ENCODE results near the gene ZC3H6. TPM values are rescaled to one million over a fixed set of nuclear protein-coding genes. Genes with fewer than 3 reads are reported as not detected.
"Not testable (repeated sequence)": the region's sequence is repeated elsewhere in the genome, so short reads cannot be mapped to it uniquely, and the experiment has no call there.

ZC3H6 gene
- total RNA-seq, 3 donors from 2014 or later, result 1.3 to 2.4 (median 2.2) TPM

DNA sequence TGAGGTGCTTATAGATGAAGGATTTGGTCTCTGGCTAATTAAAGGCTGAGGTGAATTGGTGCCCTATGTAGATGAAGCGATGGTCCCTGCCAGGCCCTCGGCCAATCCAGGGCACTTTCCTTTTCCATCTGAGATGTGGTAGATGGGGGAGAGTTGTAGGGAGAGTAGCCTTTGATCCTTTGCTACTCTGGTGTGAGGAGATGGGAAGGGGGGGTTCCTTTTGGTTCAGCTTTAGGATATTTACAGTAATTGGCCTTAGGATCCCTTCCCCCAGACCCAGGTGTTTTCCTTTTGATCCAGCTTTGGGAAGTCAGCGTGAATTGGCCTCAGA is 15.1 kb upstream of the ZC3H6 start:
- no peaks in the 10 kb centered on the region for H3K27me3 Mint-ChIP-seq (ENCODE audit: low read depth)
- no peak overlapping the region for H3K4me3 Mint-ChIP-seq
- H3K9me3 Mint-ChIP-seq, result no peaks in the 10 kb centered on the region
- ATAC-seq (no peak), DNase-seq (no peak)
- no peaks in the 10 kb centered on the region for H3K36me3 Mint-ChIP-seq (ENCODE audit: insufficient read depth)
- H3K4me1 Mint-ChIP-seq (ENCODE audit: low read depth), result peaks cover 10% of the 10 kb centered on the region

DNA sequence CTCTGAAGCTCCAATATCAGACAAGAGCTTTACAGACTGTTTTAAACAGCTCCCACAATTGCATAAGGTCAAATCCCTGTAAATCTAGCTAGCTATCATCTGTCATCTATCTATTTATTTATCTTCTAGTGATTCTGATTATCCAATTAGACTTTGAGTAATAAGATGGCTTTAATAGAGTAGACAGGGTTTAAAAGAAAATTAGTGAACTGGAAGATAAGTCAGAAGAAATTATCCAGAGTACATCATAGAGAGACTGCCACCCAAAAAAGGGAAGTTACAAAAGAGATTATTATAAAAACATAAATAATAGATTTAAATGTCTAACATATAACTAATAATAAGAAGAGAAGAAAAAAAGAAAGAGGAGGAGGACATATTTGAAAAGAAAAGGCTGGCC is 12.5 kb upstream of the ZC3H6 start:
- no peaks in the 10 kb centered on the region for H3K27me3 Mint-ChIP-seq (ENCODE audit: low read depth)
- H3K4me1 Mint-ChIP-seq (ENCODE audit: low read depth), result peaks cover 2% of the 10 kb centered on the region
- no peak overlapping the region for H3K4me3 Mint-ChIP-seq
- DNase-seq (no peak), ATAC-seq (no peak)
- H3K9me3 Mint-ChIP-seq, result no peaks in the 10 kb centered on the region
- H3K36me3 Mint-ChIP-seq (ENCODE audit: insufficient read depth), result no peaks in the 10 kb centered on the region

GRCh38 chr2:112268547-112268946 is 6.8 kb upstream of the ZC3H6 start:
- Mint-ChIP-seq H3K4me3 (no peak overlapping the region), H3K4me1 (ENCODE audit: low read depth) (no peaks in the 10 kb centered on the region), H3K36me3 (ENCODE audit: insufficient read depth) (no peaks in the 10 kb centered on the region), H3K27me3 (ENCODE audit: low read depth) (no peaks in the 10 kb centered on the region), H3K9me3 (peaks cover 7% of the 10 kb centered on the region)
- ATAC-seq (no peak), DNase-seq (no peak)

- DNase-seq (no peak), ATAC-seq (no peak)
- Mint-ChIP-seq H3K27me3 (ENCODE audit: low read depth) (no peaks in the 10 kb centered on the region), H3K9me3 (peaks cover 7% of the 10 kb centered on the region), H3K4me3 (no peak overlapping the region), H3K4me1 (ENCODE audit: low read depth) (peaks cover 10% of the 10 kb centered on the region), H3K36me3 (ENCODE audit: insufficient read depth) (no peaks in the 10 kb centered on the region)
Observed at GRCh38 chr2:112272669-112273068, 2.7 kb upstream of the ZC3H6 start.

DNA sequence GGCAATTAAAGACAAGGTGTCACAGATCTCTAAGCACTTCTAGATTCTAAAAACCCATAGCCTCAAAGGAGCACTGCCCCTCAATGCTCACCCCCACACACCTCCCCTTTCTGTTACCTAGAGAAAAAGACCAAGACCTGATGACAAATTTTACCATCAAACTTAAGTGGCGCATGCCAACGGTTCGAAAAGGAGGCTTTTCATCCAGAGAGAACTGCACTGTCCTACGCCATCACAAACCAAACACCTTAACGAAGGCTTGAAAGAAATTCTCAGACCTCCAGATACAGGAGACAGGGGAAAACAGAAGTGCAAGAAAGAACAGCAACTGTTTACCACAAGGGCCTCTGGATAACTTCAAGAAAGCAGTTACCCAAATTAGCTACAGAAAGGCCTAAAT is 2.0 kb upstream of the ZC3H6 start:
- ATAC-seq (no peak), DNase-seq (no peak)
- Mint-ChIP-seq H3K9me3 (peaks cover 4% of the 10 kb centered on the region), H3K27me3 (ENCODE audit: low read depth) (no peaks in the 10 kb centered on the region), H3K4me3 (no peak overlapping the region), H3K4me1 (ENCODE audit: low read depth) (peaks cover 15% of the 10 kb centered on the region), H3K36me3 (ENCODE audit: insufficient read depth) (no peaks in the 10 kb centered on the region)

DNA sequence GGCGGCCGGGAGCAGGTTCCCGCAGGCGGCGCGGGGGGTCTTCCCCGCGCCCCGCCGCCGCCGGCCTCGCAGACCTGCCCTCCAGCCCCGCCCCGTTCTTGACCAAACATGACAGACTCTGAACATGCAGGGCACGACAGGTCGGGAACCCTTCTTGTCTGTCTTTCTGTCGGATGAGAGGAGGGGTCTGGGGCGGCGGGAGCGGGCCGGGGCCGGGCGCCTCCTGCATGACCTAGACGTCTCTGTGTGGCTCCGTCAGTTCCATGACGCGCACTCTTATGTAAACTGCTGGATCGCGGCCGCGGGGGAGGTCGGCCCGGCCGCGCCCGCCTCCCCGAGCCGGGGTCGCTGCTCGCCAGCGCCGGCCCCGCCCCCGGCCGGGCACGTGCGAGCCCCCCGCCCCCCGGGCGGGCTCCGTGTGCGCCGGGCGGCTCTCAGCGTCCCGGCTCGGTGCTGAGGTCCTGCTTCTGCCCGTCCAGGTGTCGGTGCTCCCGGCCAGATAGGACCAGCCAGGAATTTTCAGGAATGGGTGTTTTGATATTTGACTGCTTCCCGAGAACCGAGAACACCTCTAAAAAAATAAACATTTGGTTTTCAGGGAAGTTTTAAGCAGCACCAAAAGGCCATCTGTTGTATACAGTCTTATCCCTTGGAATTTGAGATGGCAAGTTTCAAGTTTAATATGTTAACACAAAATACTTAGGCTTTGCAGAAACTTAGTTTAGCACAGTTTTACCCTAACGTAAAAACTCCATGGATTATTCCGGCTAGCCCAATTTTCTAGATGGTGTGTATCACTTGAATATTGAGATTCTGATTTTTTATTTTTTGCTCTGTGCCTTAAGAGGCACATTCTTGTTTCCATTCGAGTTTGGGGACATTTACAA is 733 bp downstream of the ZC3H6 start:
- H3K4me3 Mint-ChIP-seq, result peak overlapping the region; percentile 91
- no peaks in the 10 kb centered on the region for H3K9me3 Mint-ChIP-seq
- H3K27me3 Mint-ChIP-seq (ENCODE audit: low read depth), result no peaks in the 10 kb centered on the region
- ATAC-seq (peak; percentile 73 to 77), DNase-seq (peak; percentile 77)
- H3K4me1 Mint-ChIP-seq (ENCODE audit: low read depth), result peaks cover 31% of the 10 kb centered on the region
- no peaks in the 10 kb centered on the region for H3K36me3 Mint-ChIP-seq (ENCODE audit: insufficient read depth)

DNA sequence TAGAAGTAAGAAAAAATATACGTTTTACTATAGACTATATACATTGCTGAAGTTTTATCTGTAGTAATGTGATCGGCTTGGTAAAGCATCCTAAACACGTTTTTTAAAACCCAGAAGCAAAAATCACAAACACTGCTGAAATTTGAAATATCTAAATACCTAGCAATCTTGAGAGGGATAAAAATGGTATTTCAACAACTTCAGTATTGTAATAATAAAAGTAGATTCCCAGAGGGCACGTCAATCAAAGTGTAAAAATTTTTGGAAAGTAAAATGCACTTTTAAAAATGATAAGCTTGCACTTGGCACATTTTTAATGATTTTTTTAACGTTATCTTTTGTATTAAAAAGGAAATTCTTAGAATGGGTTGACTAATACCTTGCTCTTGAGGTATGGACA is 1.6 kb downstream of the ZC3H6 start:
- no peaks in the 10 kb centered on the region for H3K9me3 Mint-ChIP-seq
- DNase-seq, result no peak

DNA sequence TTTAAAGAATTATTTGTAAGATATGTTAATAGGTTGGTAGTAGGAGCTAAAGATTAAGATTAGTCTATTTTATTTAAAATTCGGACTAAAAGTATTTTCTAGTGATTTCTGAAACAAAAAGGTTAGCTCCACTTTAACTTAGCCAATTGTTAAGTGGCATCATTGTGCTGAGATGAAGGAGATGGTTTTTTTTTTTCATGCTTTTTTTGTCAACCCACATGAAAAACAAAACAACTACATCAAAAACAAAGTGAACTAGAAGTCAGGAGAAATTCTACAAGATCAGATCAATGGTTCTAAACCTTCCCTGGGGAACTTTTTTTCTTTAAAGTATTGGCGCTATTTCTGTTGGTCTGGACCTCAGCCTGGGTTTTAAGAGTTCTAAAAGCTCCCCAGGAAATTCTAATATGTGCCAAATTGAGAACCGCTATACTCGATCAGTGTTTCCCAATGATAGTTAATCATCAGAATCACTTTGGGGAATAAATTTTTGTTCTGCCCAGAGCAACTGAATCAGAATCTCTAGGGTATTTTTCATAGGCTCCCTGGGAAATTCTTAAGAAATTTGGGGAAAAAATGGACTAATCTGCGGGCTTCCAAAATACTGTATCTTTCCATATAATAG is 2.3 kb downstream of the ZC3H6 start:
- Mint-ChIP-seq H3K27me3 (ENCODE audit: low read depth) (no peaks in the 10 kb centered on the region), H3K4me1 (ENCODE audit: low read depth) (peaks cover 38% of the 10 kb centered on the region), H3K36me3 (ENCODE audit: insufficient read depth) (no peaks in the 10 kb centered on the region), H3K4me3 (no peak overlapping the region), H3K9me3 (no peaks in the 10 kb centered on the region)
- ATAC-seq (no peak), DNase-seq (no peak)

More for the DNA sequence above, 1.6 kb downstream of the ZC3H6 start:
- H3K4me1 Mint-ChIP-seq (ENCODE audit: low read depth), result peaks cover 36% of the 10 kb centered on the region
- ATAC-seq, result no peak
- H3K4me3 Mint-ChIP-seq, result peak overlapping the region; percentile 80
- H3K36me3 Mint-ChIP-seq (ENCODE audit: insufficient read depth), result no peaks in the 10 kb centered on the region
- no peaks in the 10 kb centered on the region for H3K27me3 Mint-ChIP-seq (ENCODE audit: low read depth)

- not testable (repeated sequence) for ATAC-seq; DNase-seq; H3K9me3 Mint-ChIP-seq; H3K36me3 Mint-ChIP-seq (ENCODE audit: insufficient read depth); H3K4me3 Mint-ChIP-seq; H3K27me3 Mint-ChIP-seq (ENCODE audit: low read depth)
- H3K4me1 Mint-ChIP-seq (ENCODE audit: low read depth), result peaks cover 36% of the 10 kb centered on the region
Observed at GRCh38 chr2:112282066-112282465, 6.7 kb downstream of the ZC3H6 start.

DNA sequence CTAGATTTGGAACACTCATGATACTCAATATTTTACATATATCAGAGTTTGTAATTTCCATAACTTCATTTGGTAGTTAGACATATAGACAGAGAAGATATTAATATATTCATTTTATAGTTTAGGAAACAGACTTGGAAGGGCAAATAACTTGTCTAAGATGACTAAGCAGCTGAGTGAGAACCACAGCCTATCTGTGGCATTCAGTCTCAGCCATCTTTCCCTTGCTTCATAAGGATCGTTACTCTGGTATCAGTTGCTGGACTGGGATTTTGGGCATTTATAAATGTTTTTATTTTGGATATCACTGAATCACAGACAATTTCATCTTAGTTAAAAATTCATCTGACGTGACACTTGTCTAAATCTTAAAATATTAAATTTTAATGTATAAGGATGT is 8.1 kb downstream of the ZC3H6 start:
- DNase-seq; H3K4me3 Mint-ChIP-seq; H3K9me3 Mint-ChIP-seq; ATAC-seq; H3K36me3 Mint-ChIP-seq (ENCODE audit: insufficient read depth); H3K27me3 Mint-ChIP-seq (ENCODE audit: low read depth): not testable (repeated sequence)
- peaks cover 26% of the 10 kb centered on the region for H3K4me1 Mint-ChIP-seq (ENCODE audit: low read depth)

DNA sequence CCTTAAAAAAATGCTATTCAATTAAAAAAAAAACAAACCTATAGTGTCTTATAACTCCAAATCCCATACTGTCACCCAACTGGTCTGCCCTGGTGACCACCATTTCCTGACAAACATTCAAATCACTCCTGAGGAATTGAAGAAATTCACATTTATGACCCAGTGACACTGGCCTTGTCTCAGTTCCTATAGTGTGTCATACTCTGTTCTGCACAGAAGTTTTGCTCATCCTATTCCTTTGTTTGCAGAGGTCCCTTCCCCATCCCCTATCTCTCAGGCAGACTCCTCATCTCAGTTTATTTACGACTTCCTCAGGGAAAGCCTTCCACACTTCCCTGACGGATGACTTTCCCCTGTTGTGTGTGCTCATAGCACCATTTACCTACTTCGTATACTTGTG is 14.7 kb downstream of the ZC3H6 start:
- Mint-ChIP-seq H3K9me3 (no peaks in the 10 kb centered on the region), H3K4me3 (no peak overlapping the region), H3K36me3 (ENCODE audit: insufficient read depth) (peaks cover 4% of the 10 kb centered on the region), H3K27me3 (ENCODE audit: low read depth) (no peaks in the 10 kb centered on the region), H3K4me1 (ENCODE audit: low read depth) (peaks cover 2% of the 10 kb centered on the region)
- DNase-seq (no peak), ATAC-seq (no peak)

DNA sequence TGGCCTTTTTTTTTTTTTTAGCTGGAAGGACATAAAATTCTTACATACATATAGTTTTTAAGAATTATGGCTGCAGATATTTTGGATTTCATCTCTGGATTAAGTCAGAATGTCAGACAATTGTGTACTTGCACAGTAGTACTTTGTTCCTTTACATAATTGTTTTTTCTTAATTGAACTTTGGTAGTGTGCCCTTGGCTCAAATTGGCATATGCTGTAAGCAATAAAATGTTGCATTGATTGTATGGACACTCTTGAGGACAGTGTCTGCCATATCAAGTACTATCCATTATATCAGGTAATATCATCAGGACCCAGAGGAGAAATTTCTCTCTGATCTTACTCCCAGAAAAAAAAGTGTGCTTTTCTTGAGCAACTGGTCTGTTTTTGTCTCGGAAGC is 15.3 kb downstream of the ZC3H6 start:
- no peak overlapping the region for H3K4me3 Mint-ChIP-seq

GRCh38 chr2:112293636-112294401 is 18.4 kb downstream of the ZC3H6 start:
- Mint-ChIP-seq H3K4me3 (no peak overlapping the region), H3K4me1 (ENCODE audit: low read depth) (peaks cover 9% of the 10 kb centered on the region), H3K27me3 (ENCODE audit: low read depth) (no peaks in the 10 kb centered on the region), H3K9me3 (no peaks in the 10 kb centered on the region), H3K36me3 (ENCODE audit: insufficient read depth) (peaks cover 4% of the 10 kb centered on the region)
- ATAC-seq (no peak), DNase-seq (no peak)

More for the DNA sequence above, 15.3 kb downstream of the ZC3H6 start:
- H3K36me3 Mint-ChIP-seq (ENCODE audit: insufficient read depth), result peaks cover 4% of the 10 kb centered on the region
- no peaks in the 10 kb centered on the region for H3K9me3 Mint-ChIP-seq
- no peaks in the 10 kb centered on the region for H3K27me3 Mint-ChIP-seq (ENCODE audit: low read depth)
- ATAC-seq (no peak), DNase-seq (no peak)
- peaks cover 2% of the 10 kb centered on the region for H3K4me1 Mint-ChIP-seq (ENCODE audit: low read depth)

DNA sequence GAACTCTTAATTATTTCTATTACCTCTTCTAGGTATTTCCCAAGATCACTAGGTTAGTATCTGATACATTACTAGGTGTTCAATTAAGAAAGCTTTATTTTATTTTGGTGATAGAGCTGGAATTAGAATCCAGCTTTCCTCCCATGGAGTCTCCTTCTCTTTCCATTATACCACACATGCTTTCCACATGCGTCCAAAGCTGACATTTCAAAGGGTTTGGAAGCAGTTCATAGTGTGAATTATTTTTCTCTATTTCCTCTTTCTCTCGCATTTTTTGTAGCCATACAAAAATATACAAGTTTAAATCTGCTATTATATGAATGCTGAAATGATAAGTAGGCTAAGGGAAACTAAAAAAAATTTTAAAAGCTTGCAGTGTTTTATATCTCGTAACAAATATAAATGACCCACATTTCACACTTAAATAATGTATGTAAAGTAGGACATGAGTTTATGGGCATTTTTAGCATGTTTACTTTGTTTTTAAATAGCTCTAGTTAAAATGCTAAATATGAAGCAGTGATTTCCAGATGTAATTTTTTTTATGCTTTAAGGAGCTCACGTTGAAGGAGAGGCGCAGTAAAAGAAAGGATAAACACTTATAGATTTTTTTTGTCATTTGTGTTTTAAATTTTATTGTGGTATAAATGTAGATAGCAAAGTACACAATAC is 20.1 kb downstream of the ZC3H6 start:
- H3K27me3 Mint-ChIP-seq (ENCODE audit: low read depth), result no peaks in the 10 kb centered on the region

More for the DNA sequence above, 20.1 kb downstream of the ZC3H6 start:
- Mint-ChIP-seq H3K9me3 (no peaks in the 10 kb centered on the region), H3K36me3 (ENCODE audit: insufficient read depth) (peaks cover 3% of the 10 kb centered on the region), H3K4me3 (no peak overlapping the region), H3K4me1 (ENCODE audit: low read depth) (peaks cover 9% of the 10 kb centered on the region)
- DNase-seq, result no peak
- no peak for ATAC-seq
